Measurements from ENCODE around the gene MDM4. TPM values are rescaled to one million over a fixed set of nuclear protein-coding genes. Genes with fewer than 3 reads are reported as not detected.

MDM4 gene
- total RNA-seq, 4 donors from 2014 or later, result 21.6 to 51.1 (median 28.5) TPM

- 87% methylated on average over 3 of the region's 5 CpGs for WGBS
- no peak for TF ChIP-seq POLR2A (IDR thresholded peaks at IDR 0.05; ENCODE audit: low read depth)
- intact Hi-C loops (cut with DNase I), result no loop called here
- no peaks in the 10 kb centered on the region for H3K9me3 ChIP-seq
- H3K27ac ChIP-seq (replicated peaks in 1 of 4), result no peak overlapping the region
- H3K4me3 ChIP-seq, result no peak overlapping the region
- no peaks in the 10 kb centered on the region for H3K27me3 ChIP-seq
- H3K4me1 ChIP-seq, result no peaks in the 10 kb centered on the region
- no peaks in the 10 kb centered on the region for H3K36me3 ChIP-seq
- DNase-seq (ENCODE audit: extremely low spot score), result no peak
Observed at GRCh38 chr1:204600203-204600602, 84.0 kb downstream of the MDM4 start.

- H3K4me1 ChIP-seq, result no peaks in the 10 kb centered on the region
- no peak overlapping the region for H3K27ac ChIP-seq (replicated peaks in 1 of 4)
- no peak for TF ChIP-seq POLR2AphosphoS5 (IDR thresholded peaks at IDR 0.05)
- TF ChIP-seq CTCF (IDR thresholded peaks at IDR 0.05), result no peak
- TF ChIP-seq POLR2A (IDR thresholded peaks at IDR 0.05; ENCODE audit: low read depth), result no peak
- TF ChIP-seq EP300 (IDR thresholded peaks at IDR 0.05), result no peak
- no peak for DNase-seq (ENCODE audit: extremely low spot score)
- intact Hi-C loops (cut with DNase I), result no loop called here
- no peaks in the 10 kb centered on the region for H3K9me3 ChIP-seq
- peaks cover 0 to 7% (median 0%) of the 10 kb centered on the region in 4 donors for H3K27me3 ChIP-seq
- H3K4me3 ChIP-seq, result no peak overlapping the region
- H3K36me3 ChIP-seq, result no peaks in the 10 kb centered on the region
- 78% methylated on average over 4 of the region's 4 CpGs for WGBS
Observed at GRCh38 chr1:204600968-204601367, 84.8 kb downstream of the MDM4 start.

- TF ChIP-seq EP300 (IDR thresholded peaks at IDR 0.05) (no peak), CTCF (IDR thresholded peaks at IDR 0.05) (no peak), POLR2AphosphoS5 (IDR thresholded peaks at IDR 0.05) (no peak), POLR2A (IDR thresholded peaks at IDR 0.05; ENCODE audit: low read depth) (no peak)
- peaks cover 0 to 7% (median 0%) of the 10 kb centered on the region in 4 donors for H3K27me3 ChIP-seq
- H3K9me3 ChIP-seq, result no peaks in the 10 kb centered on the region
- H3K4me1 ChIP-seq, result no peaks in the 10 kb centered on the region
- H3K36me3 ChIP-seq, result no peaks in the 10 kb centered on the region
- intact Hi-C loops (cut with DNase I), result no loop called here
- WGBS, result 62% methylated on average over 6 of the region's 6 CpGs
- no peak overlapping the region for H3K27ac ChIP-seq (replicated peaks in 1 of 4)
- H3K4me3 ChIP-seq, result no peak overlapping the region
- no peak for DNase-seq (ENCODE audit: extremely low spot score)
Observed at GRCh38 chr1:204602111-204602579, 85.9 kb downstream of the MDM4 start.

- H3K4me1 ChIP-seq, result no peaks in the 10 kb centered on the region
- H3K27ac ChIP-seq (replicated peaks in 1 of 4), result no peak overlapping the region
- peaks cover 0 to 11% (median 0%) of the 10 kb centered on the region in 4 donors for H3K27me3 ChIP-seq
- intact Hi-C loops (cut with DNase I), result no loop called here
- TF ChIP-seq POLR2A (IDR thresholded peaks at IDR 0.05; ENCODE audit: low read depth) (no peak), POLR2AphosphoS5 (IDR thresholded peaks at IDR 0.05) (no peak), CTCF (IDR thresholded peaks at IDR 0.05) (no peak), EP300 (IDR thresholded peaks at IDR 0.05) (no peak)
- H3K4me3 ChIP-seq, result no peak overlapping the region
- H3K36me3 ChIP-seq, result no peaks in the 10 kb centered on the region
- WGBS, result 82% methylated on average over 6 of the region's 6 CpGs
- no peaks in the 10 kb centered on the region for H3K9me3 ChIP-seq
- DNase-seq (ENCODE audit: extremely low spot score), result no peak
Observed at GRCh38 chr1:204602871-204603542, 86.8 kb downstream of the MDM4 start.

DNA sequence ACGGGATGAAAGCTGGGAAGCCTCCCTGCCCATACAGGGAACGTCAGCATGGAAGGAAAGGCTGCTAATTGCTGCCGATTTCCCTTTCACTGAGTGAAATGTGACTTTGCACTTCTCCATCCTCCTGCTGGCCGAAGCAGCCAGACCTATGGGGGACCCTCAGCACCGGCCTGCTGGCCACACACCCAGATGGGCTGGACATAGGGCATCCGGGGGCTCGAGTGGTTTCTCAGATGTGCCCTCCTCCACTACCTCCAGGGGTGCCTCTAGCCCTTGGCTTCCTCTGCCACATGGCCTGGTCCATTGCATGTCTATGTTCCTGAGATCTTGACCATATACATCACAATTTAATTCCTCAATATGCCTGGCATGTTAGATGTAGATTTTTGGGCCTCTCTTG, 89.6 kb downstream of the MDM4 start:
- H3K27ac ChIP-seq (replicated peaks in 1 of 4), result no peak overlapping the region
- TF ChIP-seq CTCF (IDR thresholded peaks at IDR 0.05) (no peak), EP300 (IDR thresholded peaks at IDR 0.05) (no peak), POLR2AphosphoS5 (IDR thresholded peaks at IDR 0.05) (no peak), POLR2A (IDR thresholded peaks at IDR 0.05; ENCODE audit: low read depth) (no peak)
- H3K27me3 ChIP-seq, result peaks cover 0 to 16% (median 0%) of the 10 kb centered on the region in 4 donors
- no peaks in the 10 kb centered on the region for H3K9me3 ChIP-seq
- H3K36me3 ChIP-seq, result no peaks in the 10 kb centered on the region
- WGBS, result 74% methylated on average over 6 of the region's 7 CpGs
- H3K4me1 ChIP-seq, result no peaks in the 10 kb centered on the region
- intact Hi-C loops (cut with DNase I), result no loop called here
- no peak overlapping the region for H3K4me3 ChIP-seq
- DNase-seq (ENCODE audit: extremely low spot score), result no peak

Small RNAs within 50 kb of the gene (small RNA-seq; reads per million reads assigned to genes)
- gene RNA5SP74, result 116 to 507 (median 156) reads per million in 3 donors

Other genes starting within 250 kb of the MDM4 start
- gene PLEKHA6, start 156.5 kb upstream of the MDM4 start, total RNA-seq, result 10 to 100 TPM; 11.9 to 22.4 (median 15.9) TPM
- gene PPP1R15B, start 104.6 kb upstream of the MDM4 start, total RNA-seq, result 10 to 100 TPM; 42.8 to 56.4 (median 51.4) TPM
- 10 to 100 TPM; 10.8 to 15.8 (median 13.6) TPM for gene PIK3C2B, start 21.6 kb upstream of the MDM4 start, total RNA-seq
- 10 to 100 TPM in 1 of 4 donors, 1 to 10 TPM in 3; 3.6 to 15.2 (median 5.0) TPM for gene LRRN2, start 169.3 kb downstream of the MDM4 start, total RNA-seq